ENCODE results near the gene WDR86.

Gene WDR86

DNA sequence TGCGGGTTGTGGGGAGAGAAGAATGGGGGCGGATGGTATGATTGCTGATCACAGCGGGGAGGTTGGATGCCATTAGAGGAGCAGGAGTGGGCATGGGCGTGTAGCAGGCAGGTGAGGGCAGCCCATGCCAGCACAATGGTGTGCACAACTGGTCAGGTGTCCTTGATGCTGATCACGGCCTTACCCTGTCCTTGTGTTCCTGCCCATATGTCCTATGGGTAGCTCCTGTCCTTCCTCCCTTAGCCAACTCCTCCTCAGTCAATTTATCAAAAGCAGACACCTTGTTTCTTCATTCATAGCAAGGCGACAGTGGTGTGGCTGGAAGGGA is 30.7 kb downstream of the WDR86 start:
- no peak for DNase-seq (ENCODE audit: low read depth in 3 of 3)

DNA sequence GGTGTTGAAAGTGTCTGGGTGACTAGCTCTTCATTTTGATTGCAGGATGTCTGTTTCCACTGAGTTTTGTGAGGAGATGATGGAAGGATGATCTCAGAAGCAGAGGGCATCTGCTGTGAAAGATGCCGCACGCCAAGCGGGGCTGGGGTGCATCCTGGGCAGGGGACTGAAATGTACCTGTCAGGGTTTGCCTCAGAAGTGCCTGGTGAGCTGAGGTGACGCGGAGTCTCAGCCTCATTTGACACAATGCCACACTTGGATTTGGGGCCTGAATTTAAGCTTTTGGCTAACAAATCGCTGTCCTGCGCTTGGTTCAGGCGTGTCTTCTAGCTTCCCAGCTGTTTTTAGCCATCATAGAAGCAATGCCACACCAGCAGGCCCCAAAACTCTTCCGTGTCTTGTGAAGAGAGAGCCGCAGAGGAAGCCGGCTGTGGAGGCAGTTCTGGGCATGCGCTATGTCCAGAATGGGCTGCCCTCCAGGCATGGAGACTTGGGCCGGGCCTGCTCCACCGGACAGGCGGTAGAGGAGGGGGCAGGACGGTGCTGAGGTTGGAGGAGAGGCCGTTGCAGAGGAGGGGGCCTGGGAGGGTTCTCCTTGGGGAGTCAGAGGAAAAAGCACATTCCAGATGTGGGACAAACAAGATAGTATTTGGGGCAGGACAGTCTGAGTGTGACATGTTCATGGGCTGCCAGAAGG is 31.2 kb downstream of the WDR86 start:
- DNase-seq (ENCODE audit: low read depth in 3 of 3) = no peak

DNA sequence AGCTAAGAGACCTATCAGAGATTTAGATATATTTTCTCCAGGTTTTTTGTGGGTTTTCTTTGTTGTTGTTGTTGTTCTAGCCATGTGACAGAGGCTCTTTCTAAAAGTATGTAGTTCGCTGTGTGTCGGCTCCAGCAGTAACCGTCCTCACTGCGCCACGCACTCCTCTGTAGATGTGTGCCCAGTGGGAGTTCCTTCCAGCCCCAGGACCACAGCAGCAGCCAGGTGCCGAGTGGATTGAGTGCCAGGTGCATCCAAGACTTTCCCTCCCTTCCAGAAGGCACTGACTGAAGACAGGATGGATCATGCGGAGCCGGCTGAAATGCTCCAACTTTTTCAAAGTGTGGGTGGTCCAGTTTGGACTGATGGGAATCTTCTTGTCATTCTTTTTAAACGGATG is 31.8 kb downstream of the WDR86 start:
- DNase-seq (ENCODE audit: low read depth in 3 of 3) = no peak

DNA sequence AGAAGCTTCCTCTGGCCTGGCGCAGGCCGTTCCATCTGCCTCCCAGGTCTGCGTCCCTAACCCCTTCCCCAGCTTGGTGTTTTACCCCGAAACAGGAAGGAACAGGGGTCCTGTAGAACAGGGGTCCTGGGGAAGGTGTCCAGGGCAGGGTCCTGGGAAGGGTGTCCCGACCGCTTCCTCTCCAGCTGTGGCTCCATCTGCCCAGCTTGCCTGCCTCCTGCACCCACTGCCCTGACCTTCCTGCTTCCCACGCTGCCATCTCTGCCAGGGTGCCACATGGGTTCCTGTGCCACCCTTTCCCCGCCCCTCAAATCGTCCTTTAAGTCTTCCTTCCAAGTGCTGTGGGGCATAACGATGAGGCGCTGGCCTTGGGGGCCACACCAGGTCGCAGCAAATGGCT is 32.4 kb downstream of the WDR86 start:
- no peak for DNase-seq (ENCODE audit: low read depth in 3 of 3)

DNA sequence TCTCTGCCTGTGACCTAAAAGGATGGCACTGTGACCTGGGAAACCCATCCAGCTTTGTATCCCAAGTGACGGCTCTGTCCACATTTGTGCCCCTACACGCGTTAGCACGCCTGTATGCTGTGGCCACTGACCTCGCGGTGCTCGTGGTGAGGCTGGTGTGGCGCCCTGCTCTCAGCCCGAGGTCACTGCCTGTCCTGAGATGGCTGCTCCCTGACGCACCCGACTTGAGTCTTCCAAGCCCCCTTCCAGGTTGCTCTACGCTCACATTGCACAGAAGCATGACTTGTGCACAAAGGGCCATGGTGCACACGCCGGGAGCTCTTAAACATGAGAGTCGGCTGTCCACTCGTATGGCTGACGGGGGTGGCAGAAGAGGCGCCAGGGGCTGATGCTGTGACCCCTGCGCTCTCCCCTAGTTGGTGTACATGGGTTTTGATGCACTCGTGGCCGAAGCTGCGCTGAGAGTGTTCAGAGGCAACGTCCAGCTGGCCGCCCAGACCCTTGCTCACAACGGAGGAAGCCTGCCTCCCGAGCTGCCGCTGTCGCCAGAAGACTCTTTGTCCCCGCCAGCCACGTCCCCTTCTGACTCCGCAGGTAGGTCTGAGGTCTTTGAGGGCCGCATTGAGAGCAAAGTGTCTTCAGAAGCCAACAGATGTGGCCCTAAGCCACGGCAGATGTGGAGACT is 33.5 kb downstream of the WDR86 start:
- no peak for DNase-seq (ENCODE audit: low read depth in 3 of 3)

DNA sequence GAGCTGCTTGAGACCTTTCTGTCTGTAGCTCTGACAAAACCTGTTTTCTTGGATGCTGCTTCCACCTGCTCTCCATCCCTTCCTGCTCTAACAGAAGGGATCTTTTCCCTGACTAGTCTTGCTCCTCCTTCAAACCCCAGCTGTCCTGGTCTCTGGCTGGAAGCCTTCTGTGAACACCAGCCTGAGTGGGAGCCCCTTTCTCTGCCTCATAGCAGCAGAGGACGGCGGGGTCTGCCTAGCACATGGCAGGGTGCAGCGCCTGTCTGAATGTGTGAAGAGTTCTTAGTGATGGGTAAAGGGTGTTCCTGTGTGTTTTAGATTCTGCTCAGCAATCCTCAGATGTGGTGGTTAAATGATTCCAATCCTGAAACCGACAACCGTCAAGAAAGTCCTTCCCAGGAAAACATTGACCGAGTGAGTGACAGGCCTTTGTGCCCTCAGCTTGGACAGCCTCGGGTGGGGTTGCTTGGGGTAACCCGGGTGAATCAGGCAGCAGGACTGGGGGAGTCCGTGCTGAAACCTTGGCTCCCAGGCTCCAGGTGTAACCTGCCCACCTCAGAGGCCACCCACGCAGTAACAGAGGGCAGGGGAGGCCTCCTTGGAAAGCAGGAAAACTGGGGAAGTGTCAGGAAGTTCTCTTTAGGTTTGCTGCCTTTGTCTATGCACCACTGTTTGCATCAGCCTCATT is 34.2 kb downstream of the WDR86 start:
- no peak for DNase-seq (ENCODE audit: low read depth in 3 of 3)

DNA sequence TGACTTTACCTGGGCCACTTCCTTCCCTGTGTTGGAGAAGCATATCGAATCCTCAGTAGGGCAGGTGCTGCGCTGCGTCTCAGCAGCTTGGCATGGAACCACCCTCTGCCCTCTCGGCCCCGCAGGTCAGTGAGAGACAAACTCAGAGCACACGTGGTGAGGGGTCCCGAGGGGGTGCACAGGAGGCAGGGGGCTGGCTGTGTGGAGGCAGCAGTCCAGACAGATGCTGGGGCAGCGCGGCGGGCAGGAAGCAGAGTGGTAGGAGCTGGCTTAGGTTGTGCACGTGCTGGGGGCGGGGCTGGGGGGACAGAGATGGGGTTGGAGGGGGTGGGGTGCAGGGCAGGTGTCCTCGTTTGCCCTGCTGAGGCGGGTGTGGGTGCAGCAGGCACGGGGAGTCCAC is 35.1 kb downstream of the WDR86 start:
- DNase-seq (ENCODE audit: low read depth in 3 of 3) = no peak

DNA sequence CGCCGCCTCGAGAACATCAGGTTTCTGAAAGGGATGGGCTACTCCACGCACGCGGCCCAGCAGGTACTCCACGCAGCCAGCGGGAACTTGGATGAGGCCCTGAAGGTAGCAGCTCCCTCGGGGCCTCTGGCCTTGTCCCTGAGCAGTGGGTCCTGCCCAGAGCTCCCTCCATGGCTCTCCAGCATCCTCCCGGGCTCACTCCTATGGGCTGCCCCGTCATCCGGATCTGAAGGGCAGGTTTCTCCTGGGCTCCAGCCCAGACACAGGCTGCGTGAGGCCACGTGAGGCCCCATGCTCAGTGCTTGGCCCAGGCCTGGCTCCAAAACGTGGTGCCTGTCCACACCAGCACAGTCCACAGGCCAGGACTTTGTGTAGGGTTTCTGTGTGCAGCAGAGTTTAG is 35.7 kb downstream of the WDR86 start:
- DNase-seq (ENCODE audit: low read depth in 3 of 3) = no peak

DNA sequence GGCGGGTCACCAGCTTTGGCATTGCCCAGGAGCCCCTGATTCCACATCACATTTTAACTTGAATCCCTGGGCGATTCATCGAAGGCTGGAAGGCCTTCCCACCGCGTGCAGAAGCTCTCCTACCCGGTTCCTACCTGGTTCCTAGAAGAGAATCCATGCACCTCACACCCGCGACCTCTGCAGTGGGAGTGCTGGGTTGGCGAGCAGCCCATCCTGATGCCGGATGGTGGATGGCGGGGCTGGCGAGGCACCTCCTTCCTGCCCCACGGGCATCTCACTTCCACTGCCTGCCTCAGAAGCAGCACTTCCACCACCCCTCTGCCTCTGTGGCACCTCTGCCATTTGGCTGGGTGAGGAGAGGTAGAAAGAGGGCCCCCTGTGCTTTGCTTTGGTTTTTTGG is 36.2 kb downstream of the WDR86 start:
- no peak for DNase-seq (ENCODE audit: low read depth in 3 of 3)

DNA sequence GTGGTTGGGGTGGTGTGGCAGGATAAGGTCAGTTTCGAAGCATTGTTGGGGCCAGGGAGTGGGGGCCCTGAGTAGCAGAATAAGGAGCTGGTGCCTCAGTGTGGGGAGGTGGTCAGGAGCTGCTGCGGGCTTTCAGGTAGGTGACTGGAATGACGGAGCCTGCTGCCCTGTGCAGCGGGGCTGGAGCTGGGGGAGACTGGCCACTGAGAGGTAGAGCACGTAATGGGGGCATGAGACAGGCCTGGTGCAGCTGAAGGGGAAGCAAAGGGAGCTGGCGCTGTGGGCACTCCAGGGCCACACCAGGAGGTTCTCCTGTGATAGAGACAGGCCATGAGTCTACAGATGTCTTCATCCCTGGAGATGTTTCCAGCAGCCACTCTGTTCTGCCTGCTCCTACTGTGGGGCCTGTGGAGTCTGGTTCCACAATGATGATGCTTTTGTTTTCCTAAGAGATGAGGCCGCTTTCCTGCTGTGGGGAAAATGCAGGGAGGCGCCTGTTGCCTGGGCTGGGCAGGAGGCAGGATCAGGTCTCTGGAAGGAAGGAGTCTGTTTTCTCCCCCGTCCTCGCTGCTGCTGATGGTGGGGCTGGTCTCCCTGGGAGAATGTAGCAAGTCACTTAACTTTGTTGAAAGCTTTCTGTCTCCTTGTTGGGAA is 37.1 kb downstream of the WDR86 start:
- DNase-seq (ENCODE audit: low read depth in 3 of 3) = no peak

DNA sequence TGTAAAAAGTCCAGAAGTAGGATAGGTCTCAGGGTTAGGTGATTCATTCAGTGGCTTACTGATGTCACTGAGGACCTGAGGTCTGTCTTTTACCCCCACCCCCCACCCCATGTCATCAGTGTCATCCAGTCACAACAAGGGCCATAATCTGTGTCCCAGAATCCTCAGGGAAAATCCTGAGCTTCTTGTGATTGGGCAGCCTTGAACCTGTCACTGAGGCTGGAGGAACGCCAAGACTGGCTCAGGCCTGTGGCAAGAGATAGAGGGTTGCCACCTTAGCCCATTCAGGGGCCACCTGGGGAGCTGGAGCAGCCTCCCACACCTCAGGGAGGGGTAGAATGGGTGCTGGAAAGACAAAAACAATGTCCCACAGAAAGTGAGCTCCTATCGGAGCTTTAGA is 38.6 kb downstream of the WDR86 start:
- no peak for DNase-seq (ENCODE audit: low read depth in 3 of 3)

DNA sequence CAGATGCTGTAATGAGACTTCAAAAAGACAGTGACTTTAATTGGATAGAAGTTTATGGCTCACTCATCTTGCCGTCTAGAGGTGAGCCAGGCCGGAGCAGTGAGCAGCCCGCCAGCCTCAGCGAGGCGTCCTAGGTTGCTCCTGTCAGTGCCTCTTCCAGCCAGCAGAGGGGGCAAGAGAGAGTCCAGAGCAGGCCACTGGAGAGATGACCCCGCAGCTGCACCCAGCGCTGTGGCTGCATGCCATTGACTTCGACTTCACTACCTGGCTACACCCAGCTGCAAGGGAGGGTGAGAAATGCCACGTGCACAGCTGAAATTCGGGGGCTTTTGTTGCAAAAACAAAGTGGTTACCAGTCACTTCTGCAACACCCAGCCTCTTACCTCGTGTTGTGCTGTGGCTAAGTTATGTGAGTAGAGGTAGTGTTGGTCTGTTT is 41.7 kb downstream of the WDR86 start:
- DNase-seq (ENCODE audit: low read depth in 3 of 3) = peak; percentile 55 to 58 (median 56)

DNA sequence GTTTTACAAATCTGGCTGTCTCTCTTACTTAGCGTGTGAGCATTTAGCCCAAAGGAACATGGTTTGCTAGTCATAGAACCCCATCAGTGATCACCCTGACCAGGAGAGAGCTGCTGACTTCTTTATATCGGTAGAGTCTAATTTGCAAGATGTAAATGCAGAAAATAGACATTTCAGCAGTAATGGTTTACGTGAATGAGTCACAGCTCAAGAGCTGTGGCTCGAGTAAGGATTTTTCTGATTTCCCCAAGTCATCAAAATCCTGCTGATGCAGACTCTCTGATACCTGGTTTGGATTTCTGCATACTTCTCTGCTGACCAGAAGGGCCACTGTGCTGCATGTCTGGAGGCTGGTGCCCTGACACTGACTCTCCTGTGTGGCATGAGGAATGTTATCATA is 42.6 kb downstream of the WDR86 start:
- DNase-seq (ENCODE audit: low read depth in 3 of 3) = no peak

DNA sequence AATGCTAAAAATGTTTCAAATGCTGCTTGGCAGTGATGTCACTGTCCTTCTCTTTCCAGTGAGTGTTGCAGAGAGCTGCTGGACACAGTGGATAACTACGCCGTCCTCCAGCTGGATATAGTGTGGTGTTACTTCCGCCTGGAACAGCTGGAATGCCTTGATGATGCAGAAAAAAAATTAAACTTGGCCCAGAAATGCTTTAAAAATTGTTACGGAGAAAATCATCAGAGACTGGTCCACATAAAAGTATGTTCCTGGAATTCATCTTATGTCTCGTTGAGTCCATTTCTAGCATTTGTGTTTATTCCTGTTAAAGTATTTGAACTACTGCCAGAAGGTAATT is 43.0 kb downstream of the WDR86 start:
- DNase-seq (ENCODE audit: low read depth in 3 of 3) = no peak

DNA sequence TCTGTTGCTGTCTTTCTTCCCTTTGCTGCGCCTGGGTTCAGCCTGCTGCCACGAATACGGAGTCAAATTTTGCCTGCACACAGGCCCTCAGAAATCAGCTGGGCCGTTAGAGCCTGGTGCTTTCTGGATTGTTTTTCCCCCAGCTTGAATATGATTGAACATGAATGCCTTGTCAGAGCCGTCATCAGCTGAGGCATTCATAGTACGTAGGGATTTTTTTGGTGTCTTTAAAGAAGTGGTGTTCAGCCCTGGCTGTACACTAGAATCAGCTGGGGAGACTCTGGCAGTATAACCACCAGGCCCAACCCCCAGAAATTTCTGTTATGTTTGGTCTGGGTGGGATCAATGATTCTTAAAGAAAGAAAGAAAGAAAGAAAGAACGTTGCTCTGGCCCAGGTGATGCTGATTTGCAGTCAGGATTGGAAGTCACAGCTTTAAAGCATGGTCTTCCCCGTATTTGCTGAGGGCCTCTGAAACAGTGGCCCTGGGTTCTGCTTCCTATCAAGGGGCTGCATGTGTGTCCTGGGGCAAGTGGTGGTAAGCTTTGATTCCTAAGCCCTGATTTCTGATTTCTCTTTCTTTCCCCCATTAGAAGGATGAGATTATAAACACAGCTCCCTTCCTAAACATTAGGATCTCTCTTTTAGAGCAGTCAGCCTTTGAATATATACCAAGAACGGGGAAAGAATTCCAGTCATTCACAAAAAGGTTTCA is 43.5 kb downstream of the WDR86 start:
- no peak for DNase-seq (ENCODE audit: low read depth in 3 of 3)

DNA sequence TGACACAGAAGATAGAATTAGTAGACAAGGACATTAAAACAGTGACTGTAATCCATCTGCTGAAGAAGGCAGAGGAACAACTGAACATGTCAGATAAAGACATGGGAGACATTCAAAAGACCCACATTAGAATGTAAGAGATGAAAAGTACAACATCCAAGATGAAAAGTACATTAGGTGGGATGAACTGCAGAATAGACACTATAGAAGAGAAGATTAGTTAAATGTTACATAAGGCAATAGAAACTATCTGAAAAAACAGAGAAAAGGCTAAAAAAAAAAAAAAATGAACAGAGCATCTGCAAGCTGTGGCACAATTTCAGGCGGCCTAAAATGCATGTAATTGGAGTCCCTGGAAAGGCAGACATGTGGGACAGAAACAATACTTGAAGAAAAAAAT is 46.7 kb downstream of the WDR86 start:
- DNase-seq (ENCODE audit: low read depth in 3 of 3) = no peak

DNA sequence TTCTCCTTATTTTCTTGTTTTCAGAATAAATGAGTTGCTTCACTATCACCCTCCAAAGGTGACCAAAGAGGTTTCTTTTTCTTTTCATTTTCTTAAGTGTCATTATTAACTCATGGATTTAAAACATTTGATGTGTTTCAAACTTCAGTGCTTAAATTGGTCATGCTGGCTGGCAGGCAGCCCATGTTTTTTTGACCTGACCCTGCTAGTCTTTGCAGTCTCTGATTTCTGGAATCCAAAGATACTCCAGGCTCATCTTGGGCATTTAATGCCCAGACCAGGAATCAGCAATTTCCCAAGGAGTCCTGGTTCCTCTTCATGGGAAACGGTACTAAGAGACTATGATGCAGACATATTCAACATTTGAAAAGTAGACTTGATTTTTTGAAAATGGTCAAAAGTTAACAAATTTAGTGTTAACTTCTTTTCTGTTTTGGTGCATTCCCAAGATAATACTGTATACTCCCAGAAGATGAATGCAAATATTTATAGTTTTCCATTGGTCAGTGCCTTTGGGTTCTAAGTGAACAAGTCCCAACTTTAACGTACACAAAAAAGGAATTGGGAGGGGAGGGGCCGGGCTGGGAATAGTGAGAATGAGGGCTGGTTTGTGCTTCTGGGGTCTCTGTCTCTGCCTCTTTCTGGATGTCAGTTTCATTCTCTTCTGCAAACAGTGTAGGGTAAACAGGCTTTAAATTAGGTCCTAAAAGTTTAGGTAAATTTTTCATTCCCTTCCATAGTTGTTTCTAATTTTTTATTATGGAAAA is 48.5 kb downstream of the WDR86 start:
- DNase-seq (ENCODE audit: low read depth in 3 of 3) = no peak

DNA sequence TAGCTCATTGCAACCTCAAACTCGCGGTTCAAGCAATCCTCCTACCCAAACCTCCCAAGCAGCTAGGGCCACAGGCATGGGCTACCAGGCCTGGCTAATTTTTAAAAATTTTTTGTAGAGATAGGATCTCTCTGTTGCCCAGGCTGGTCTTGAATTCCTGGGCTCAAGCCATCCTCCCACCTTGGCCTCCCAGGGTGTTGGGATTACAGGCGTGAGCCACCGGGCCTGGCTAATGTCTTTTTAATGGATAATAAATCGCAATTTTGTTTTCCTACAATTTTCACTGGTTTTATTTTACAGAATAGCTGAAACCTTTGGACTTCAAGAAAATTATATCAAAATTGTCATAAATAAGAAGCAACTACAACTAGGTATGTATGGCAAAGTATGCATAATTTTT is 57.3 kb downstream of the WDR86 start:
- DNase-seq (ENCODE audit: low read depth in 3 of 3) = no peak

DNA sequence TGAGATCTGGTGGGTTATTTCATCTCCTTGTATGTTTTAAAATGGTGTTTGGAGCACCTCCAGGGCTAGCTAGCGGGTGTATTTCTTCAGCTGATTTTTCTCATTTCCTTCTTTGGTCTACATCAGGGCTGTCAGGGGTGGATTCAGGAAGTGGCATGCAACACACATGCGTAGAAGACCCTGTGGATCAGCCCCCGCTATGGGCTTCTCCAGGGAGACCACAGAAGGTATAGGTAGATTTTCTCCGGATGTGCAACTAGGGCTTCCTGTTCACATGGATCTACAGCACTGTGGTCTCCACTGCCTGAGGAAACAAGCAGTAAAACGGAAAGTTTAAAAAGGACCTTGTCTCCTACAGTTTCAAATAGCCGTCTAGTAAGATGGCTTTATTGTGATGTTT is 57.9 kb downstream of the WDR86 start:
- peak in 2 of 3 experiments; percentile 11 to 28 for DNase-seq (ENCODE audit: low read depth in 3 of 3)

DNA sequence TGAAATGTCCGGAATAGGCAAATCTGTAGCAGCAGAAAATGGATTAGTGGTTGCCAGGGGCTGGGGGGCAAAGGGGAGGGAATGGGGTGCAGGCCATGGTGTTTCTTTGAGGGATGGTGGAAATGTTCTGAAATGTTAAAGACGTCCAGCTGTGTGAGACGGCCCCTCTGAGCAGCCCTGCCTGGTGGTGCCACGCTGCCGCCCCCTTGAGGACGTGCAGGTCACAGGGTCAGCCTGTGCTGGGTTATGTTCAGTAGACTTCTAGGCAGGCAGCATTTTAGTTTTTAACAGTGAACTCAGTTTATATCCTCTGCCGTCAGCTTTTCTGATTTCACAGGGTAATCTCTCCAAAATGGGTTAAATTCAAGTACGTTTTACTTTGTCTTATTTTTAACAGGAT is 58.8 kb downstream of the WDR86 start:
- DNase-seq (ENCODE audit: low read depth in 3 of 3) = peak in 1 of 3 experiments; percentile 15

DNA sequence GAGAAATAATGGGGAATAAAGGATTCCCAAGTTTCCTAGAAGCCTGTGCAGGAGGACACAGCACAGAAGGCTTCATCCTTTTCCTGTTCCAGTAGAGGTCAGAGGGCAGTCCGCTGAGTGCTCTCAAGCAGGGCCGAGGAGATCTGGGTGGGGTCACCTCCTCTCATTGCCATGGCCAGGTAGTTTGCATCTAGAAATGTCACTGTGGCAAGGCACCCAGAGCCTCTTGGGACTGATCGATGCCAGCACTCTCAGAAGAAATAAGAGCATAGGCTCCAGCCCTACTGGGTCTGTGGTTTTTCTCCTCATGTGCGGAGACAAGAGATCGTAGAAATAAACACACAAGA is 60.4 kb downstream of the WDR86 start:
- no peak for DNase-seq (ENCODE audit: low read depth in 3 of 3)

DNA sequence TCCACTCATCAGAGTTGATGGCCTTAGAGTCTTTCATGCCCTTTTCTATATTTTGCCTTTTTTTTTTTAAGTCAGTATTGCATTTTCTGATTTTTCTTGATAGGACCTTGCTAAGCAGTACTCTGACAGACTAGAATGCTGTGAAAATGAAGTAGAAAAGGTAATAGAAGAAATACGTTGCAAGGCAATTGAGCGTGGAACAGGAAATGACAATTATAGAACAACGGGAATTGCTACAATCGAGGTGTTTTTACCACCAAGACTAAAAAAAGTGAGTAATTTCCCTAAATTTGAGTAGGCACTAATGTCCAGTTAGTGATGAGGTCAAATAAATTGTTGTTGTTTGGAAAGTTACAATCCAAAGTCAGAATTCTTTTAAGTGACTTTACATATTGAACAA is 60.9 kb downstream of the WDR86 start:
- DNase-seq (ENCODE audit: low read depth in 3 of 3) = no peak
